NT2/D1 (cell line): ENCODE results near the gene PDE6H.

ENCODE experiments used
- SUZ12 ChIP-seq: IDR thresholded peaks from 2 replicates; pipeline ENCODE4 v1.6.1; 2011; ENCODE audit not compliant: insufficient read length, insufficient read depth; ENCODE audit errors: extremely low read depth
- YY1 ChIP-seq: IDR thresholded peaks from 2 replicates; pipeline ENCODE4 v1.6.1; 2011; ENCODE audit not compliant: insufficient read length, insufficient read depth
- ZNF274 ChIP-seq: IDR thresholded peaks from 2 replicates; pipeline ENCODE4 v1.6.1; 2011; ENCODE audit warnings: mild to moderate bottlenecking, low read depth, low read length

DNA sequence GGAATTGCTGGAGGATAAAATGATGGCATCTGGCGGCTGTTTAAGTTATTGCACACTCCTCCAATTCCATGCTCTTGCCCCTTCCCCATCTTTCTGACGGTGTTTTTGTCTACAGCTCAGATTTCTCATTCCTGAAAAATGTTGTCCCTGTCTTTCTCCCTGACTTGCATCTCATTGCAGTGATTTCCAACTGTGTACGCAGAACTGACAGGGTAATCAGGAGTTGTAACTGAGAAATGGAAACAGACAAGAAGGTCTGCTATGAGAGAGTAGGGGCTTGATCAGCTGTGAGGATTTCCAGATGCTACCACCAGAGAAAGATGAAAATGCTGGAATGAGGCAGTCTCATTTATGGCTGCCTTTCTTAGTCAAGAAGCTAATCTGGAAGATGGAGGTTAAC lies 35.8 kb upstream of the PDE6H start:
- TF ChIP-seq SUZ12, result no peak
- no peak for TF ChIP-seq ZNF274
- TF ChIP-seq YY1, result no peak
